OCI-LY7 (cell line): ENCODE measurements around the gene S1PR1.

Source experiments
- CTCF ChIP-seq: fragments of 200-600 bp; sonication (generic); conservative IDR thresholded peaks from 2 replicates; pipeline ENCODE4 v1.5.1; 2014; ENCODE audit warnings: mild to moderate bottlenecking, antibody characterized with exemption, low read length, moderate library complexity, mixed read lengths
- EZH2phosphoT487 ChIP-seq: fragments of 200-600 bp; sonication (generic); IDR thresholded peaks from 2 replicates; pipeline ENCODE4 v1.6.1; 2018; ENCODE audit warnings: low read depth, borderline replicate concordance, mild to moderate bottlenecking, mixed run types, antibody characterized with exemption, low read length, moderate library complexity, mixed read lengths

- TF ChIP-seq CTCF (no peak), EZH2phosphoT487 (no peak)
Observed at GRCh38 chr1:101265684-101266083, 28.9 kb downstream of the S1PR1 start.
